Adrenal gland (tissue), 5 donors: ENCODE results near the gene WDR38.

Source experiments
- CTCF ChIP-seq, 6 experiments: fragments of 450-650 bp in 4 of 6; fragments of 200-600 bp in 2 of 6; sonication (generic) in 1 of 6; IDR thresholded peaks; 1 replicate in 5 of 6; 2 replicates in 1 of 6; pipeline versions ENCODE4 v1.5.1 to v1.8.0; 2016 to 2021; ENCODE audit warnings: antibody characterized with exemption in 6 of 6, mild to moderate bottlenecking in 2 of 6, moderate library complexity in 1 of 6
- POLR2A ChIP-seq, 2 donors: fragments of 450-650 bp; IDR thresholded peaks; one replicate each; pipeline ENCODE4 v1.6.1; 2017; ENCODE audit warnings: antibody characterized with exemption in 2 of 2, mild to moderate bottlenecking in 2 of 2, moderate library complexity in 1 of 2
- donor health status: DM: no; HTN: no; CAD: no.

- peak in 5 of 6 experiments; percentile 14 to 45 (median 22) for TF ChIP-seq CTCF (IDR thresholded peaks at IDR 0.05)
- peak; percentile 75 to 81 for TF ChIP-seq POLR2A (IDR thresholded peaks at IDR 0.05)
Observed at GRCh38 chr9:124861342-124862229, 8.3 kb downstream of the WDR38 start, which contains the start of the genes ARPC5L and RPL35.
